K562 (cell line): ENCODE results near the gene MVD. TPM values are rescaled to one million over a fixed set of nuclear protein-coding genes. Genes with fewer than 3 reads are reported as not detected.

ENCODE experiments used
- BRD9 ChIP-seq: fragments of 450-650 bp; IDR thresholded peaks from 2 replicates; pipeline ENCODE4 v1.6.1; 2018; ENCODE audit warnings: low read depth; ENCODE audit not compliant: partially characterized antibody
- CEBPB ChIP-seq: fragments of 450-650 bp; IDR thresholded peaks from 2 replicates; pipeline ENCODE4 v1.6.1; 2016; ENCODE audit warnings: missing genetic modification characterization, missing compliant biosample characterization
- CEBPG ChIP-seq, 3 experiments: fragments of 200-800 bp in 1 of 3; sonication (Bioruptor generic) in 1 of 3; sonication (generic) in 1 of 3; formaldehyde crosslinking in 1 of 3; IDR thresholded peaks in 2 of 3; conservative IDR thresholded peaks in 1 of 3; 2 replicates each; pipeline versions ENCODE4 v1.6.1 to v1.8.0; 2016 to 2022; ENCODE audit warnings: missing compliant biosample characterization in 2 of 3, missing genetic modification characterization in 2 of 3, mild to moderate bottlenecking in 1 of 3, missing genetic modification reagents in 1 of 3
- CHD4 ChIP-seq: fragments of 200-600 bp; sonication (generic); IDR thresholded peaks from 3 replicates; pipeline ENCODE4 v1.6.1; 2012; ENCODE audit warnings: low read depth, mild to moderate bottlenecking, mixed read lengths, low read length, inconsistent platforms; ENCODE audit not compliant: insufficient read depth, insufficient replicate concordance, poor library complexity, severe bottlenecking
- CREBBP ChIP-seq: IDR thresholded peaks from one replicate; pipeline ENCODE4 v1.6.1; 2012; ENCODE audit warnings: low read depth, mild to moderate bottlenecking, control low read depth, inconsistent platforms, low read length
- KAT8 ChIP-seq: fragments of 450-650 bp; IDR thresholded peaks from 2 replicates; pipeline ENCODE4 v1.6.1; 2016; ENCODE audit warnings: low read depth, mild to moderate bottlenecking
- MAZ ChIP-seq, 2 experiments: fragments of 450-650 bp in 1 of 2; sonication (generic) in 1 of 2; formaldehyde crosslinking; IDR thresholded peaks in 1 of 2; conservative IDR thresholded peaks in 1 of 2; 2 replicates each; pipeline versions ENCODE4 v1.4.0 to v1.5.0; 2020; ENCODE audit warnings: mild to moderate bottlenecking in 1 of 2, missing genetic modification reagents in 1 of 2
- SMAD2 ChIP-seq: fragments of 150-350 bp; IDR thresholded peaks from 2 replicates; pipeline ENCODE4 v1.6.1; 2014; ENCODE audit warnings: low read depth, mild to moderate bottlenecking, low read length
- TARDBP ChIP-seq: fragments of 450-650 bp; IDR thresholded peaks from 2 replicates; pipeline ENCODE4 v1.6.1; 2016
- TBL1XR1 ChIP-seq, 2 experiments: IDR thresholded peaks; 2 replicates each; pipeline ENCODE4 v1.6.1; 2012; ENCODE audit warnings: improper control_type of control experiment in 2 of 2, low read length in 2 of 2, mild to moderate bottlenecking in 1 of 2
- TRIM24 ChIP-seq, 2 experiments: fragments of 450-650 bp; IDR thresholded peaks; 2 replicates each; pipeline ENCODE4 v1.6.1; 2016
- ZEB2 ChIP-seq: fragments of 450-650 bp; IDR thresholded peaks from 2 replicates; pipeline ENCODE4 v1.6.1; 2016
- ZNF239 ChIP-seq: fragments of 250-450 bp; sonication (Bioruptor Pico); IDR thresholded peaks from 2 replicates; pipeline ENCODE4 v1.4.0; 2020; ENCODE audit warnings: mild to moderate bottlenecking
- ZNF263 ChIP-seq: sonication (generic); formaldehyde crosslinking; IDR thresholded peaks from 2 replicates; pipeline ENCODE4 v1.8.0; 2022; ENCODE audit warnings: mild to moderate bottlenecking, missing genetic modification reagents, borderline replicate concordance
- ZNF561 ChIP-seq: fragments of 450-650 bp; formaldehyde crosslinking; conservative IDR thresholded peaks from 2 replicates; pipeline ENCODE4 v1.4.0; 2020; ENCODE audit warnings: mild to moderate bottlenecking, moderate library complexity
- polyA plus RNA-seq, 8 experiments: library from polyadenylated mRNA; depleted of rRNA in 4 of 8; stranded (reverse) in 5 of 8; unstranded in 3 of 8; fragments of >200 nt; fragmentation: Nextera tagmentation in 2 of 8; fragmentation: Illumina TruSeq in 1 of 8; extraction: Ambion mirVana in 2 of 8; extraction: Trizol in 1 of 8; gene quantifications; 2 replicates each; pipeline versions ENCODE4 v1.2.1 to v1.2.3, GENCODE V29; 2011 to 2014; ENCODE audit warnings: inconsistent platforms in 1 of 8, missing spikeins in 1 of 8
- total RNA-seq, 7 experiments: library from RNA; depleted of rRNA in 6 of 7; stranded (reverse); fragments of >200 nt in 6 of 7; fragmentation: Illumina TruSeq in 2 of 7; extraction: Trizol in 2 of 7; gene quantifications; 2 replicates each; pipeline versions ENCODE4 v1.2.1 to v1.2.3, GENCODE V29; 2011 to 2021; ENCODE audit warnings: low replicate concordance in 1 of 7
- TF ChIP-seq, protein P1 (sequence below): fragments of 250-450 bp; sonication (Bioruptor Pico); IDR thresholded peaks from 2 replicates; pipeline ENCODE4 v1.9.0; 2021; ENCODE audit warnings: mild to moderate bottlenecking, inconsistent platforms
- TF ChIP-seq, protein P2 (sequence below): sonication (generic); formaldehyde crosslinking; IDR thresholded peaks from 2 replicates; pipeline ENCODE4 v1.9.0; 2022; ENCODE audit warnings: mild to moderate bottlenecking, missing genetic modification reagents
- TF ChIP-seq, protein P3 (sequence below): sonication (generic); formaldehyde crosslinking; IDR thresholded peaks from 2 replicates; pipeline ENCODE4 v1.8.1; 2022; ENCODE audit warnings: missing genetic modification reagents
- TF ChIP-seq, protein P4 (sequence below): fragments of 450-650 bp; IDR thresholded peaks from 2 replicates; pipeline ENCODE4 v1.6.1; 2017; ENCODE audit warnings: antibody characterized with exemption, mild to moderate bottlenecking

MVD gene
- total and polyA plus RNA-seq, 9 of the 15 experiments (the other 6 are each of a cell fraction or from before 2014, with no cell fraction given): 12.2 to 141 (median 45.3) TPM

DNA sequence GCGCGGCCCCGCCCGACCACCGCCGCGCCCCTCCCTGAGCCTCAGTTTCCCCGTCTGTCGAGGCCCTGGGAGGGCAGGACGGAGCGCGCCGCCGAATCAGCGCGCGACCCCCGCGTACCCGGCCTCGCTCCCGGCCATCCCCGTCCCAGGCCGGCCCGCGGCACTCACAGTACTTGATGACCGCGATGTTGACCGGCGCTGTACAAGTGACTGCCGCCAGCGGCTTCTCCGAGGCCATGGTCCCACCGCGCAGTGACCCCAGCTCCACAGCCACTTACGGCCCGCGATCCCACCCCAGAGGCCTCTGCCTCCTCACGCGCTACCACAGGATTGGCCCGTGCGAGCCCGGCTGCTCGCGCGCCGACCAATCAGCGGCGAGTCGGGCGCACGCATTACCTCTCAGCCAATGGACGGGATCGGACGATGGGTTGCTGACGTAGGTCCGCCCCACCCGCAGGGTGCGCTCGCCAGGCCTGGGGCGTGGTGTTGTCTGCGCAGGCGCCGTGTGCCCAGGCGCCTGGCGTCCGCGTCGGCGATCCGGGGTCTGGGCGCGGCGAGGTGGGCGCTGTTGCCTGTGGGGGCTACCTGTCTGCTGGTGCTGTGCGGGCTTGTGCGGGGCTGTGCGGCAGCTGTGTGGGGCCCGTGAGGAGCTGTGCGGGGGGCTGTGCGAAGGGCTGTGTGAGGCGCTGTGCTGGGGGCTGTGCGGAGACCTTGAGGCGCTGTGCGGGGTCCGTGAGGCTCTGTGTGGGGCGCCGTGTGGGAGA lies at the start of gene MVD (continued):
- TF ChIP-seq, protein P1, sequence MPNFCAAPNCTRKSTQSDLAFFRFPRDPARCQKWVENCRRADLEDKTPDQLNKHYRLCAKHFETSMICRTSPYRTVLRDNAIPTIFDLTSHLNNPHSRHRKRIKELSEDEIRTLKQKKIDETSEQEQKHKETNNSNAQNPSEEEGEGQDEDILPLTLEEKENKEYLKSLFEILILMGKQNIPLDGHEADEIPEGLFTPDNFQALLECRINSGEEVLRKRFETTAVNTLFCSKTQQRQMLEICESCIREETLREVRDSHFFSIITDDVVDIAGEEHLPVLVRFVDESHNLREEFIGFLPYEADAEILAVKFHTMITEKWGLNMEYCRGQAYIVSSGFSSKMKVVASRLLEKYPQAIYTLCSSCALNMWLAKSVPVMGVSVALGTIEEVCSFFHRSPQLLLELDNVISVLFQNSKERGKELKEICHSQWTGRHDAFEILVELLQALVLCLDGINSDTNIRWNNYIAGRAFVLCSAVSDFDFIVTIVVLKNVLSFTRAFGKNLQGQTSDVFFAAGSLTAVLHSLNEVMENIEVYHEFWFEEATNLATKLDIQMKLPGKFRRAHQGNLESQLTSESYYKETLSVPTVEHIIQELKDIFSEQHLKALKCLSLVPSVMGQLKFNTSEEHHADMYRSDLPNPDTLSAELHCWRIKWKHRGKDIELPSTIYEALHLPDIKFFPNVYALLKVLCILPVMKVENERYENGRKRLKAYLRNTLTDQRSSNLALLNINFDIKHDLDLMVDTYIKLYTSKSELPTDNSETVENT (CRISPR knock-in tag): peak; percentile 37
- TF ChIP-seq, protein P2, sequence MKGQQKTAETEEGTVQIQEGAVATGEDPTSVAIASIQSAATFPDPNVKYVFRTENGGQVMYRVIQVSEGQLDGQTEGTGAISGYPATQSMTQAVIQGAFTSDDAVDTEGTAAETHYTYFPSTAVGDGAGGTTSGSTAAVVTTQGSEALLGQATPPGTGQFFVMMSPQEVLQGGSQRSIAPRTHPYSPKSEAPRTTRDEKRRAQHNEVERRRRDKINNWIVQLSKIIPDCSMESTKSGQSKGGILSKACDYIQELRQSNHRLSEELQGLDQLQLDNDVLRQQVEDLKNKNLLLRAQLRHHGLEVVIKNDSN (CRISPR knock-in tag): peak; percentile 75
- no peak for TF ChIP-seq TARDBP
- TF ChIP-seq, protein P3, sequence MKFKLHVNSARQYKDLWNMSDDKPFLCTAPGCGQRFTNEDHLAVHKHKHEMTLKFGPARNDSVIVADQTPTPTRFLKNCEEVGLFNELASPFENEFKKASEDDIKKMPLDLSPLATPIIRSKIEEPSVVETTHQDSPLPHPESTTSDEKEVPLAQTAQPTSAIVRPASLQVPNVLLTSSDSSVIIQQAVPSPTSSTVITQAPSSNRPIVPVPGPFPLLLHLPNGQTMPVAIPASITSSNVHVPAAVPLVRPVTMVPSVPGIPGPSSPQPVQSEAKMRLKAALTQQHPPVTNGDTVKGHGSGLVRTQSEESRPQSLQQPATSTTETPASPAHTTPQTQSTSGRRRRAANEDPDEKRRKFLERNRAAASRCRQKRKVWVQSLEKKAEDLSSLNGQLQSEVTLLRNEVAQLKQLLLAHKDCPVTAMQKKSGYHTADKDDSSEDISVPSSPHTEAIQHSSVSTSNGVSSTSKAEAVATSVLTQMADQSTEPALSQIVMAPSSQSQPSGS (CRISPR knock-in tag): no peak
- TF ChIP-seq TRIM24 (IDR thresholded peaks at IDR 0.05): no peak
- no peak for TF ChIP-seq SMAD2
- TF ChIP-seq CEBPG (CRISPR knock-in tag; IDR thresholded peaks at IDR 0.05): no peak
- TF ChIP-seq CEBPG (tag; conservative IDR thresholded peaks at IDR 0.05 in 1 of 2, IDR thresholded peaks at IDR 0.05 in 1 of 2): no peak
- TF ChIP-seq ZNF561 (CRISPR knock-in tag): no peak
- TF ChIP-seq ZNF239: no peak
- TF ChIP-seq ZNF263 (CRISPR knock-in tag): no peak
- TF ChIP-seq, protein P4, sequence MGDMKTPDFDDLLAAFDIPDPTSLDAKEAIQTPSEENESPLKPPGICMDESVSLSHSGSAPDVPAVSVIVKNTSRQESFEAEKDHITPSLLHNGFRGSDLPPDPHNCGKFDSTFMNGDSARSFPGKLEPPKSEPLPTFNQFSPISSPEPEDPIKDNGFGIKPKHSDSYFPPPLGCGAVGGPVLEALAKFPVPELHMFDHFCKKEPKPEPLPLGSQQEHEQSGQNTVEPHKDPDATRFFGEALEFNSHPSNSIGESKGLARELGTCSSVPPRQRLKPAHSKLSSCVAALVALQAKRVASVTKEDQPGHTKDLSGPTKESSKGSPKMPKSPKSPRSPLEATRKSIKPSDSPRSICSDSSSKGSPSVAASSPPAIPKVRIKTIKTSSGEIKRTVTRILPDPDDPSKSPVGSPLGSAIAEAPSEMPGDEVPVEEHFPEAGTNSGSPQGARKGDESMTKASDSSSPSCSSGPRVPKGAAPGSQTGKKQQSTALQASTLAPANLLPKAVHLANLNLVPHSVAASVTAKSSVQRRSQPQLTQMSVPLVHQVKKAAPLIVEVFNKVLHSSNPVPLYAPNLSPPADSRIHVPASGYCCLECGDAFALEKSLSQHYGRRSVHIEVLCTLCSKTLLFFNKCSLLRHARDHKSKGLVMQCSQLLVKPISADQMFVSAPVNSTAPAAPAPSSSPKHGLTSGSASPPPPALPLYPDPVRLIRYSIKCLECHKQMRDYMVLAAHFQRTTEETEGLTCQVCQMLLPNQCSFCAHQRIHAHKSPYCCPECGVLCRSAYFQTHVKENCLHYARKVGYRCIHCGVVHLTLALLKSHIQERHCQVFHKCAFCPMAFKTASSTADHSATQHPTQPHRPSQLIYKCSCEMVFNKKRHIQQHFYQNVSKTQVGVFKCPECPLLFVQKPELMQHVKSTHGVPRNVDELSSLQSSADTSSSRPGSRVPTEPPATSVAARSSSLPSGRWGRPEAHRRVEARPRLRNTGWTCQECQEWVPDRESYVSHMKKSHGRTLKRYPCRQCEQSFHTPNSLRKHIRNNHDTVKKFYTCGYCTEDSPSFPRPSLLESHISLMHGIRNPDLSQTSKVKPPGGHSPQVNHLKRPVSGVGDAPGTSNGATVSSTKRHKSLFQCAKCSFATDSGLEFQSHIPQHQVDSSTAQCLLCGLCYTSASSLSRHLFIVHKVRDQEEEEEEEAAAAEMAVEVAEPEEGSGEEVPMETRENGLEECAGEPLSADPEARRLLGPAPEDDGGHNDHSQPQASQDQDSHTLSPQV: no peak
- no peak for TF ChIP-seq CHD4
- 0 out of 4 replicates have a peak, but pooled peaks of 1 of the 2 experiments have one; percentile 10 for TF ChIP-seq TBL1XR1 (IDR thresholded peaks at IDR 0.05; ENCODE audit: low read length in 2 of 2)
- no peak for TF ChIP-seq KAT8
- TF ChIP-seq CREBBP: no peak
- TF ChIP-seq BRD9: no peak
- TF ChIP-seq CEBPB: no peak
- TF ChIP-seq ZEB2: no peak
- peak in 1 of 2 experiments; percentile 84 for TF ChIP-seq MAZ (CRISPR knock-in tag; conservative IDR thresholded peaks at IDR 0.05 in 1 of 2, IDR thresholded peaks at IDR 0.05 in 1 of 2)
